HCEC 1CT (cell line): Measurements from ENCODE around the gene MAD2L1BP.
"Not testable (repeated sequence)": the region's sequence is repeated elsewhere in the genome, so short reads cannot be mapped to it uniquely, and the experiment has no call there.

ENCODE experiments used
- DNase-seq: peaks from one replicate; pipeline ENCODE4 v3.0.0-alpha.2; 2017

The MAD2L1BP gene

GRCh38 chr6:43627008-43627825, 8.4 kb upstream of the MAD2L1BP start:
- DNase-seq, result peak; percentile 95

GRCh38 chr6:43628393-43629103, 7.1 kb upstream of the MAD2L1BP start:
- DNase-seq, result peak; percentile 23

- peak; percentile 99 for DNase-seq
Observed at GRCh38 chr6:43629104-43629504, 6.5 kb upstream of the MAD2L1BP start, which contains the start of gene GTPBP2. Gene GTPBP2 (minus strand): TSS chr6:43629264. CDS start chr6:43629162, 102 bp downstream.

GRCh38 chr6:43629505-43630300, 5.9 kb upstream of the MAD2L1BP start:
- DNase-seq, result peak; percentile 97

- no peak for DNase-seq
Observed at GRCh38 chr6:43630980-43631619, 4.5 kb upstream of the MAD2L1BP start.

GRCh38 chr6:43633002-43633401, 2.6 kb upstream of the MAD2L1BP start:
- DNase-seq, result not testable (repeated sequence)

- no peak for DNase-seq
Observed at GRCh38 chr6:43634702-43635303, 837 bp upstream of the MAD2L1BP start.

GRCh38 chr6:43636308-43636659, 644 bp downstream of the MAD2L1BP start:
- DNase-seq, result no peak

GRCh38 chr6:43639984-43640800, 4.6 kb downstream of the MAD2L1BP start:
- no peak for DNase-seq

- DNase-seq, result peak; percentile 32
Observed at GRCh38 chr6:43644940-43645612, 9.4 kb downstream of the MAD2L1BP start, which contains the start of gene RSPH9. Gene RSPH9 (plus strand): TSS chr6:43645036. CDS start chr6:43645099, 63 bp downstream.

- no peak for DNase-seq
Observed at GRCh38 chr6:43645613-43645964, 9.9 kb downstream of the MAD2L1BP start.

- no peak for DNase-seq
Observed at GRCh38 chr6:43647613-43648012, 12.0 kb downstream of the MAD2L1BP start.

GRCh38 chr6:43648248-43648647, 12.6 kb downstream of the MAD2L1BP start:
- DNase-seq, result no peak

GRCh38 chr6:43652822-43653221, 17.2 kb downstream of the MAD2L1BP start:
- DNase-seq, result not testable (repeated sequence)

GRCh38 chr6:43657221-43657802, 21.7 kb downstream of the MAD2L1BP start:
- no peak for DNase-seq

- DNase-seq, result peak; percentile 79
Observed at GRCh38 chr6:43658161-43658560, 22.5 kb downstream of the MAD2L1BP start.

GRCh38 chr6:43662948-43663347, 27.3 kb downstream of the MAD2L1BP start:
- DNase-seq, result not testable (repeated sequence)

- DNase-seq, result peak; percentile 18
Observed at GRCh38 chr6:43665376-43665775, 29.7 kb downstream of the MAD2L1BP start.

GRCh38 chr6:43666196-43666920, 30.7 kb downstream of the MAD2L1BP start:
- DNase-seq, result no peak
